DOHH2 (cell line): ENCODE data around the gene OSBPL2.

Source experiments
- EZH2phosphoT487 ChIP-seq: fragments of 200-600 bp; sonication (generic); IDR thresholded peaks from 2 replicates; pipeline ENCODE4 v1.6.1; 2017; ENCODE audit warnings: borderline replicate concordance, mild to moderate bottlenecking, antibody characterized with exemption, low read length, moderate library complexity, mixed read lengths
- TF ChIP-seq, protein P1 (sequence below): fragments of 200-600 bp; sonication (generic); IDR thresholded peaks from one replicate; pipeline ENCODE4 v1.5.1; 2014; ENCODE audit warnings: antibody characterized with exemption, mild to moderate bottlenecking, low read depth, low read length; ENCODE audit not compliant: poor library complexity, severe bottlenecking

DNA sequence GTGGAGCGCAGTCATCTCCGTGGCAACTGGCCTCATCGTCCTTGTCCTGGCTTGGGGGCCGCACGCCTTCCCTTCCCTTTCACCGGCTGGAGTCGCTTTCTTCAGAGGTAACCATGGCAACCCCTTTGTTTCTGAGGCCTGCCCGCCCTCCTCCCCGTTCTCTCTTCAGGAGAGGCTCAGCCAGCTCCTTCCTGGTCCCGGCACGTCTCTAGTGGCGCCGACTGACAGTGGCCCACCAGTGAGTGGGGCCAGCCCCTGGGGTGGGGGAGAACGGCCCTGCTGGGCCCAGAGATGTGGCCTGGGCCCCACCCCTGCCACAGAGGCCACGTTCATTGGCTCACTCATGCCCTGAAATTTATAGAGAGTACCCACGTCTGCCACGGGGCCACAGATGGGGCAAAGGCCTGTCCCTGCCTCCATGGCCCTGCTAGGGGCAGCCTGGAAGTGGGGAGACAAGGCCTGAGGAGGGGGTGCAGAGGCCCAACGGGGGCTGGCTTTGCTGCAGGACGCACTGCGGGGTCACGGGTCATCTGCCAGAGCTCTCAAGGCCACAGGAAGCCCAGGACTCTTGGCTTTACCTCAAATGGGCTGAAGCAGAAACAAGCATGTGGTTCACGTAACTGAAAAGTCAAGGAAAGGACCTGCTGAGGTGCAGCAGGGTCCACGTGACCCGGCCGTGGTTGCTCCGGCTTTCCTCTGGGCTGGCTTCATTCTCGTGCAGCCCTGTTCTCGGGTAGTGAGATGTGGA is 1.4 kb upstream of the OSBPL2 start:
- TF ChIP-seq, protein P1, sequence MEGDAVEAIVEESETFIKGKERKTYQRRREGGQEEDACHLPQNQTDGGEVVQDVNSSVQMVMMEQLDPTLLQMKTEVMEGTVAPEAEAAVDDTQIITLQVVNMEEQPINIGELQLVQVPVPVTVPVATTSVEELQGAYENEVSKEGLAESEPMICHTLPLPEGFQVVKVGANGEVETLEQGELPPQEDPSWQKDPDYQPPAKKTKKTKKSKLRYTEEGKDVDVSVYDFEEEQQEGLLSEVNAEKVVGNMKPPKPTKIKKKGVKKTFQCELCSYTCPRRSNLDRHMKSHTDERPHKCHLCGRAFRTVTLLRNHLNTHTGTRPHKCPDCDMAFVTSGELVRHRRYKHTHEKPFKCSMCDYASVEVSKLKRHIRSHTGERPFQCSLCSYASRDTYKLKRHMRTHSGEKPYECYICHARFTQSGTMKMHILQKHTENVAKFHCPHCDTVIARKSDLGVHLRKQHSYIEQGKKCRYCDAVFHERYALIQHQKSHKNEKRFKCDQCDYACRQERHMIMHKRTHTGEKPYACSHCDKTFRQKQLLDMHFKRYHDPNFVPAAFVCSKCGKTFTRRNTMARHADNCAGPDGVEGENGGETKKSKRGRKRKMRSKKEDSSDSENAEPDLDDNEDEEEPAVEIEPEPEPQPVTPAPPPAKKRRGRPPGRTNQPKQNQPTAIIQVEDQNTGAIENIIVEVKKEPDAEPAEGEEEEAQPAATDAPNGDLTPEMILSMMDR = no peak
- TF ChIP-seq EZH2phosphoT487 = no peak
